ENCODE measurements around the gene SMIM35.

GRCh38 chr11:118056806-118057205 lies 30.0 kb downstream of the SMIM35 start:
- TF ChIP-seq TARDBP (IDR thresholded peaks at IDR 0.05) (no peak), SP1 (IDR thresholded peaks at IDR 0.05) (no peak), ARNT (IDR thresholded peaks at IDR 0.05) (no peak), L3MBTL2 (conservative IDR thresholded peaks at IDR 0.05) (no peak), NFRKB (IDR thresholded peaks at IDR 0.05) (no peak), FOXM1 (IDR thresholded peaks at IDR 0.05; ENCODE audit: borderline replicate concordance) (no peak), SUZ12 (IDR thresholded peaks at IDR 0.05) (no peak), FOXA1 (IDR thresholded peaks at IDR 0.05) (no peak), CTBP1 (IDR thresholded peaks at IDR 0.05; ENCODE audit: borderline replicate concordance) (no peak), FOXK2 (IDR thresholded peaks at IDR 0.05) (no peak), ELF4 (IDR thresholded peaks at IDR 0.05) (no peak), PKNOX1 (IDR thresholded peaks at IDR 0.05) (no peak)
